ENCODE measurements around the gene CUL3.

Gene CUL3

GRCh38 chr2:224556381-224556780 is 28.8 kb downstream of the CUL3 start:
- no peak overlapping the region for H3K27ac ChIP-seq (ENCODE audit: low read depth, low read length)
- no peak overlapping the region for H3K4me3 ChIP-seq (ENCODE audit: low read length)
- H3K4me1 ChIP-seq (ENCODE audit: control insufficient read depth, insufficient read depth, low read length), result no peaks in the 10 kb centered on the region
- H3K27me3 ChIP-seq (ENCODE audit: control insufficient read depth, insufficient read depth, low read length), result no peaks in the 10 kb centered on the region
- no peak overlapping the region for H3K9ac ChIP-seq (ENCODE audit: low read length)
- peaks cover 2% of the 10 kb centered on the region for H3K36me3 ChIP-seq (ENCODE audit: control insufficient read depth, insufficient read depth, low read length)

GRCh38 chr2:224555823-224556366 is 29.3 kb downstream of the CUL3 start:
- Histone ChIP-seq H3K4me3 (ENCODE audit: low read length) (no peak overlapping the region), H3K36me3 (ENCODE audit: control insufficient read depth, insufficient read depth, low read length) (peaks cover 2% of the 10 kb centered on the region), H3K9ac (ENCODE audit: low read length) (no peak overlapping the region), H3K27ac (ENCODE audit: low read depth, low read length) (no peak overlapping the region), H3K27me3 (ENCODE audit: control insufficient read depth, insufficient read depth, low read length) (no peaks in the 10 kb centered on the region), H3K4me1 (ENCODE audit: control insufficient read depth, insufficient read depth, low read length) (no peaks in the 10 kb centered on the region)

- Histone ChIP-seq H3K9ac (ENCODE audit: low read length) (no peak overlapping the region), H3K27me3 (ENCODE audit: control insufficient read depth, insufficient read depth, low read length) (no peaks in the 10 kb centered on the region), H3K27ac (ENCODE audit: low read depth, low read length) (no peak overlapping the region), H3K36me3 (ENCODE audit: control insufficient read depth, insufficient read depth, low read length) (peaks cover 2% of the 10 kb centered on the region), H3K4me1 (ENCODE audit: control insufficient read depth, insufficient read depth, low read length) (no peaks in the 10 kb centered on the region), H3K4me3 (ENCODE audit: low read length) (no peak overlapping the region)
Observed at GRCh38 chr2:224552771-224553170, 32.4 kb downstream of the CUL3 start.

- Histone ChIP-seq H3K36me3 (ENCODE audit: control insufficient read depth, insufficient read depth, low read length) (peaks cover 2% of the 10 kb centered on the region), H3K4me3 (ENCODE audit: low read length) (no peak overlapping the region), H3K4me1 (ENCODE audit: control insufficient read depth, insufficient read depth, low read length) (no peaks in the 10 kb centered on the region), H3K9ac (ENCODE audit: low read length) (no peak overlapping the region), H3K27me3 (ENCODE audit: control insufficient read depth, insufficient read depth, low read length) (no peaks in the 10 kb centered on the region), H3K27ac (ENCODE audit: low read depth, low read length) (no peak overlapping the region)
Observed at GRCh38 chr2:224551693-224552092, 33.5 kb downstream of the CUL3 start.

GRCh38 chr2:224546926-224547325 is 38.2 kb downstream of the CUL3 start:
- H3K27me3 ChIP-seq (ENCODE audit: control insufficient read depth, insufficient read depth, low read length), result no peaks in the 10 kb centered on the region
- no peak overlapping the region for H3K27ac ChIP-seq (ENCODE audit: low read depth, low read length)
- no peaks in the 10 kb centered on the region for H3K4me1 ChIP-seq (ENCODE audit: control insufficient read depth, insufficient read depth, low read length)
- H3K9ac ChIP-seq (ENCODE audit: low read length), result no peak overlapping the region
- H3K36me3 ChIP-seq (ENCODE audit: control insufficient read depth, insufficient read depth, low read length), result no peaks in the 10 kb centered on the region
- no peak overlapping the region for H3K4me3 ChIP-seq (ENCODE audit: low read length)

GRCh38 chr2:224545884-224546644 is 39.1 kb downstream of the CUL3 start:
- no peak overlapping the region for H3K4me3 ChIP-seq (ENCODE audit: low read length)
- no peak overlapping the region for H3K9ac ChIP-seq (ENCODE audit: low read length)
- H3K27ac ChIP-seq (ENCODE audit: low read depth, low read length), result no peak overlapping the region
- H3K36me3 ChIP-seq (ENCODE audit: control insufficient read depth, insufficient read depth, low read length), result no peaks in the 10 kb centered on the region
- peaks cover 3% of the 10 kb centered on the region for H3K4me1 ChIP-seq (ENCODE audit: control insufficient read depth, insufficient read depth, low read length)
- no peaks in the 10 kb centered on the region for H3K27me3 ChIP-seq (ENCODE audit: control insufficient read depth, insufficient read depth, low read length)

- H3K27me3 ChIP-seq (ENCODE audit: control insufficient read depth, insufficient read depth, low read length), result no peaks in the 10 kb centered on the region
- H3K9ac ChIP-seq (ENCODE audit: low read length), result no peak overlapping the region
- no peaks in the 10 kb centered on the region for H3K36me3 ChIP-seq (ENCODE audit: control insufficient read depth, insufficient read depth, low read length)
- H3K4me3 ChIP-seq (ENCODE audit: low read length), result no peak overlapping the region
- H3K27ac ChIP-seq (ENCODE audit: low read depth, low read length), result no peak overlapping the region
- H3K4me1 ChIP-seq (ENCODE audit: control insufficient read depth, insufficient read depth, low read length), result peaks cover 3% of the 10 kb centered on the region
Observed at GRCh38 chr2:224543939-224544338, 41.2 kb downstream of the CUL3 start.

- no peak overlapping the region for H3K9ac ChIP-seq (ENCODE audit: low read length)
- peaks cover 3% of the 10 kb centered on the region for H3K4me1 ChIP-seq (ENCODE audit: control insufficient read depth, insufficient read depth, low read length)
- H3K27ac ChIP-seq (ENCODE audit: low read depth, low read length), result no peak overlapping the region
Observed at GRCh38 chr2:224538561-224539138, 46.5 kb downstream of the CUL3 start.

GRCh38 chr2:224532931-224533330 is 52.2 kb downstream of the CUL3 start:
- Histone ChIP-seq H3K4me3 (ENCODE audit: low read length) (no peak overlapping the region), H3K27ac (ENCODE audit: low read depth, low read length) (no peak overlapping the region), H3K36me3 (ENCODE audit: control insufficient read depth, insufficient read depth, low read length) (no peaks in the 10 kb centered on the region), H3K9ac (ENCODE audit: low read length) (no peak overlapping the region), H3K27me3 (ENCODE audit: control insufficient read depth, insufficient read depth, low read length) (no peaks in the 10 kb centered on the region), H3K4me1 (ENCODE audit: control insufficient read depth, insufficient read depth, low read length) (no peaks in the 10 kb centered on the region)

More at GRCh38 chr2:224538561-224539138, 46.5 kb downstream of the CUL3 start:
- Histone ChIP-seq H3K4me3 (ENCODE audit: low read length) (no peak overlapping the region), H3K27me3 (ENCODE audit: control insufficient read depth, insufficient read depth, low read length) (no peaks in the 10 kb centered on the region), H3K36me3 (ENCODE audit: control insufficient read depth, insufficient read depth, low read length) (no peaks in the 10 kb centered on the region)

GRCh38 chr2:224532441-224532840 is 52.7 kb downstream of the CUL3 start:
- no peaks in the 10 kb centered on the region for H3K4me1 ChIP-seq (ENCODE audit: control insufficient read depth, insufficient read depth, low read length)
- no peaks in the 10 kb centered on the region for H3K27me3 ChIP-seq (ENCODE audit: control insufficient read depth, insufficient read depth, low read length)
- H3K9ac ChIP-seq (ENCODE audit: low read length), result no peak overlapping the region
- H3K4me3 ChIP-seq (ENCODE audit: low read length), result no peak overlapping the region
- no peaks in the 10 kb centered on the region for H3K36me3 ChIP-seq (ENCODE audit: control insufficient read depth, insufficient read depth, low read length)
- no peak overlapping the region for H3K27ac ChIP-seq (ENCODE audit: low read depth, low read length)

GRCh38 chr2:224528171-224528570 is 57.0 kb downstream of the CUL3 start:
- no peak overlapping the region for H3K27ac ChIP-seq (ENCODE audit: low read depth, low read length)
- peaks cover 4% of the 10 kb centered on the region for H3K4me1 ChIP-seq (ENCODE audit: control insufficient read depth, insufficient read depth, low read length)
- no peaks in the 10 kb centered on the region for H3K27me3 ChIP-seq (ENCODE audit: control insufficient read depth, insufficient read depth, low read length)
- no peak overlapping the region for H3K4me3 ChIP-seq (ENCODE audit: low read length)
- H3K9ac ChIP-seq (ENCODE audit: low read length), result no peak overlapping the region
- H3K36me3 ChIP-seq (ENCODE audit: control insufficient read depth, insufficient read depth, low read length), result no peaks in the 10 kb centered on the region

- Histone ChIP-seq H3K36me3 (ENCODE audit: control insufficient read depth, insufficient read depth, low read length) (no peaks in the 10 kb centered on the region), H3K4me3 (ENCODE audit: low read length) (no peak overlapping the region), H3K27ac (ENCODE audit: low read depth, low read length) (no peak overlapping the region), H3K4me1 (ENCODE audit: control insufficient read depth, insufficient read depth, low read length) (peaks cover 6% of the 10 kb centered on the region), H3K9ac (ENCODE audit: low read length) (no peak overlapping the region), H3K27me3 (ENCODE audit: control insufficient read depth, insufficient read depth, low read length) (no peaks in the 10 kb centered on the region)
Observed at GRCh38 chr2:224525774-224526173, 59.4 kb downstream of the CUL3 start.

GRCh38 chr2:224524657-224525056 is 60.5 kb downstream of the CUL3 start:
- Histone ChIP-seq H3K9ac (ENCODE audit: low read length) (no peak overlapping the region), H3K4me3 (ENCODE audit: low read length) (no peak overlapping the region), H3K27ac (ENCODE audit: low read depth, low read length) (no peak overlapping the region), H3K36me3 (ENCODE audit: control insufficient read depth, insufficient read depth, low read length) (no peaks in the 10 kb centered on the region), H3K4me1 (ENCODE audit: control insufficient read depth, insufficient read depth, low read length) (peaks cover 10% of the 10 kb centered on the region), H3K27me3 (ENCODE audit: control insufficient read depth, insufficient read depth, low read length) (no peaks in the 10 kb centered on the region)

Data from rectal smooth muscle tissue (tissue), 1 donor.